HG03060 (cell line): Measurements from ENCODE around the gene IGF2BP3.
"Not testable (repeated sequence)": the region's sequence is repeated elsewhere in the genome, so short reads cannot be mapped to it uniquely, and the experiment has no call there.

Experiments
- ATAC-seq: cut with Tn5 transposase; IDR thresholded peaks from one replicate; pipeline ENCODE4 v1.9.1; 2021; ENCODE audit warnings: low read depth, moderate number of reproducible peaks; ENCODE audit not compliant: unreplicated experiment

The IGF2BP3 gene

DNA sequence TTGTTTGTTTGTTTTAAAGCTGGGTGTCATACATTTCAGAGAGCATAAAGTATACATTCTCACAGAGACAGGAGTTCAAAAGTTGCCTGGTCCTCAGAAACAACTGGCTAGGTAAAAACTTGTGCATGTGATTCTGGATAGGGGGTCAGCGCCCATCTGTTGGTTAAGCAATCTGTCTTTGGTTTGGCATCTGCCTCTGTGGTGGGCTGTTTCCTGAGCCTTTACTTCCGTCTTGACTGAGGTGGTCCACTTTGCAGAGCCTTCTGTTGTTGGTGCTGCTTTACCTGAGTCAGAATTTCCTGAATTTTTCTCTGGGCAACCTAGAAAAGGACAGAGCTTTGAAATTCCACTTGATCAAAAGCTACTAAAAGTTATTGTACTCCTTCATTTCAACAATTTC is 158.2 kb downstream of the IGF2BP3 start:
- not testable (repeated sequence) for ATAC-seq

DNA sequence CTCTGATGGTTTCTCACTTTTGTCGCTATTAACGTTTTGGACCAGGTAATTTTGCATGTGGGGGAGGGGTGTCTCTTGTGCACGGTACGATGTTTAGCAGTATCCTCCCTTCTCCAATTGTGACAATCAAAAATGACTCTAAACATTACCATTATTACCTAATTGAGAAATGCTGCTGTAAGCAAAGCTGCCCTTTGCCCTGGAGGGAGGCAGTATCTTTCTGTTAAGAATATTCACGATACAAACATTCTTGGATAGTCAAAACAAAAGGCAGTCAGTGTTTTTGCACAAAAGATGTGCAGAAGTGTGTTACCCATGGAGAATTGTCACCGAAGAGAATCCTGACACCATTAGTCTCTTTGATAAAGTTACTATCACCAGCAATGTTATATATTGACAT is 161.5 kb downstream of the IGF2BP3 start:
- ATAC-seq = no peak

DNA sequence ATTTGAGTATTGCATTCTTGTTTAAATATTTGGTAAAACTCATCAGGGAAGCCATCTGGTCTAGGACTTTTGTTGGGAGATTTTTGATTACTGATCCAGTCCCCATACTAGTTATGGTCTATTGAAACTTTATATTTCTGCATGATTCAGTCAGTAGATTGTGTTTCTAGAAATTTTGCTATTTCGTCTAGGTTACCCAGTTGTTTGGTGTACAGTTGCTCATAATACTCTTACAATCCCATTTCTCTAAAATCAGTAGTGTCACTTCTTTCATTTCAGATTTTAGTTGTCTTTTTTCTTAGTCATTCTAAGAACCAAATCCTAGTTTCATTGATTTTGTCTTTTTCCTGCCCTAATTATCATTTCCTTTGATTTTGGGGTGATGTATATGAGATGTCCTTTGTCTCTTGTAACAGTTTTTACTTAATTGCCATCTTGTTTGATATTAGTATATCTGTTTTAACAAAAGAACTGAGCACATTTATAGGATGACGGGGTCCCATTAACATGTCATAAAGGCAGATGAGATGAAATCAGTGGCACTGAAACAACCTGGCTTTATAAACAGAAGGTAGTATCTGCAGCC is 163.3 kb downstream of the IGF2BP3 start:
- no peak for ATAC-seq

DNA sequence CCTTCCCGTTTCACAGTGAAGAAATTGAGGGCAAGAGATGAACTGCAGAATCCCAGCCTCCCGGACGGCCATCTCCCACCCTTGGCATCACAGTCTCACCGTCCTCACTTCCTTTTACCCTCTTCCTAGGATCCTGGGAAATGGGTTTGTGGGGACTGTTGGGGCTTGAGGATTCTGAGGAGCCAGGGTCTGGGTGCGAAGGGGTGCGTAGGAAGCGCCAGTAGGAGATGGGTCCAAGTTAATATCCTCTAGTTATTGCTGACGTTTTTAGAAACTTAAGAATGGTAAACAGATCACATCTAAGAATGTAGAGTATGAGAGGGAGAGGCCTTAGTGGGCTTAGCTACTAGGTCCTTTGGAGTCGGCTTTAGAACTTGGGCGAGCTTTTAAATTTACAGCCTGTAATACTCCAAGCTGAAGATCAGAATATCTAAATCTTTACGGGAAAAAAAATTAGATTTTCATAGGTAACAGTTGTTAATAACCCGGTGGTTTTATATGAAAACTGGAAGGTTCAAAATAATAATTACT is 170.5 kb downstream of the IGF2BP3 start:
- ATAC-seq = no peak

DNA sequence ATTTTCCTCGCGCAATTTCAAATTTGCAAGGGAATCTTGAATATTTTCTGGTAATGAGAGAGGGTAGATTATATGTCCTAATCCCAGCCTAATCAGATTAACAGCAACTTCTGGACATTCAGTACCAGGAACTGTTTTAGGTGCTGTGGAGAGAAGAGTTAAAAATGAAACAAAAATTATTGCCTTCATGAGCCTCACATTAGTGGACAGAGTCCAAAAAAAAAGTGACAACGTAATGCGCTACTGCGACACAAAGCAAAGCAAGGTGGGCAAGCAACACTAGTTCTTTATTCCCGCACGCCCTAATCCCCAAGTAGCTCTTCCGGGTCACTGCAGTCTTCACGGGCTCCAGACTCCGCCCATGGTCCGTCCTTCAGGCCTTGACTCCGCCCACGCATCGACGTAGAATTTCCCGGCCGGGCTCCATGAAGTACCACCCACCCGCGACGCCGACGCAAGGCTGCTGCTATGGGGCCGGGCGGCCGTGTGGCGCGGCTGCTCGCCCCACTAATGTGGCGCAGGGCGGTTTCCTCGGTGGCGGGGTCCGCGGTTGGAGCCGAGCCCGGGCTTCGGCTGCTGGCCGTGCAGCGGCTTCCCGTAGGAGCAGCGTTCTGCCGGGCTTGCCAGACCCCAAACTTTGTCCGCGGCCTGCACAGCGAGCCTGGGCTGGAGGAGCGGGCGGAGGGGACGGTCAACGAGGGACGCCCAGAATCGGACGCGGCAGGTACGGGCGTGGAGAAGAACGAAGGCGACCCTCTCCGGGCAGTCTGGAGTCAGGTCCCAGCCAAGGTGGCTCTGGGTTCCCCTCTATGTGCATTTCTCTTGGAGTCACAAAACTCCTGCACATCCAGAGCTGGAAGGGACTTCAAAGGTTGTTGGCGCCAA is 171.2 kb downstream of the IGF2BP3 start, which contains the start of gene MALSU1:
Gene MALSU1, plus strand, starts transcription at position 455 of the 885 bp plus-strand sequence. Its CDS starts 14 bp downstream, at position 469.
- ATAC-seq = peak; percentile 91

DNA sequence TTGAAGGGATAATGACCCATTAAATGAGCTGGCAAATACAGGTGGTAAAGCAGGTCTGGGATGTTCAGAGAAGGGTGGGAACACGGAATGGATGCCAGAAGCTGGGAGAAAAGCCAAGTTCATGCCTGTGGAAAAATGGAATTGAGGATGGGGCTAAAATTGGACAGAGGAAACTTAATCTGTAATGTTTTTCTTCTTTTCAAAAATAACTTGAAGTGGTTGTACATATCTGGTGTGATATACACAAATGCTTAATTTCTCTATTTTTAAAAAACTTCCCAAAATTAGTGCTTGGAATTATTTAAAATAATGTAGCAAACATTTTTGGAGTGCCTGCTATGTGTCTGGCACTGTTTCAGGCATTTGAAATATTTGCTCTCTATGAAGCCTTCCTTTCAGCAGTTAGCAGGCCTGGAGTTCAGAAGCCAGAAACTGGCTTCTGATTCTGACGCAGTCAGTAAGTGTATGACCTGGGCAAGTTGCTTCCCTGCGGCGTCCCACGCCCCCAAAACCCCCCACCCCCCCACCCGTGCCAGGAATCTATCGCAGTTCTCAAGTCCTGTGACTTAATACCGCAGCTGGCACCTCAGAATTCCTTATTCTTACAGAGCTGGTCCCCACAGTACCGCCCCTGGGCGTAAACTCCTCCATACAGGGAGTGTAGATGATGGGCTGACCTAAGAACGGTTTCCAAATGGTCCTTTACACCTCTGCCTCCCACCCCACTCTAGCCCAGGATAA is 172.0 kb downstream of the IGF2BP3 start:
- ATAC-seq = no peak

DNA sequence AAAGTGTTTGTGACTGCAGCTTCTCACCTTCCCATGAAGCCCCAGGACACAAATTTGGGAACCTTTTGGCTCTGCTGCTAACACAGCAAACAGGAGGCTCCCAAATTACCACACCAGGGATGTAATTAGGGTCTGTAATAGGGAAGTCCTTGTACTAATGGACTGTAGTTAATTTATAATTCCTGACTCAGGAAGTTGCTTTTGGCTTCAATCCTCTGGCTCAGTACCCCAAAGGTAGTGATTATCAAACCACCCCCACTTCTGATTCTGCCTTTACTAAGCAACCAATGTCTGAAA is 174.9 kb downstream of the IGF2BP3 start:
- ATAC-seq = no peak

DNA sequence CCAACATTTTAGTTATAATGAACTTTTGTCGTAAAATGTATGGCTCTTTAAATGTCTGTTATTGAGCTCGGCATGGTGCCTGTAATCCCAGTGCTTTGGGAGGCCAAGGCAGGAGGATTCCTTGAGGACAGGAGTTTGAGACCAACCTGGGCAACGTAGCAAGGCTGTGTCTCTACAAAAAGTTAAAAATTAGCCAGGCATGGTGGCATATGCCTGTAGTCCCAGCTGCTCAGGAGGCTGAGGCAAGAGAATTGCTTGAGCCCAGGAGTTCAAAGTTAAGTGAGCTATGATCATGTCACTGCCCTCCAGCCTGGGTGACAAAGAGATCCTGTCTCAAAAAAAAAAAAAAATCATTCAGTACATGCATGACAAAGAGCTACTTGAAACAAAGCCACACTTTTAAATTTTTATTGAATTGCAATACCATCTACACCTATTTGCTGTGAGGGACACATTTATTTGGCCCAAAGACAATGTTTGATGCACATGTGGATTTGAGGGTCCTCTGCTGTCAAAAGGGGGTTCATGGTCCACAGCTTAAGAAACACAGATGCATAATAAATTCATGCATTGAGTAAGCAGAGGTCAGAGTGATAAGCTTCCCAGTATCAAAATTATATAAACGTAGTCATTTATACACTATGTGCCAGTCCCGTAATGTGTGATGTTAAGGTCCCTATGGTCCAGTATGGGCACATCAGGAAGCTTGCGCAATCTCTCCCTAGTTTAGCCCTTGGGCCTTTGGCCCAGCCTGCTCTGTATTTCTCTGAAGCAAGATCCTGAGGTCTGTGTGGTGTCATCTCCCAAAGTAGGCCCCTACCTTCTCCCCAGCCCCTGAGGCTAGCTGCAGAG is 175.5 kb downstream of the IGF2BP3 start:
- no peak for ATAC-seq

DNA sequence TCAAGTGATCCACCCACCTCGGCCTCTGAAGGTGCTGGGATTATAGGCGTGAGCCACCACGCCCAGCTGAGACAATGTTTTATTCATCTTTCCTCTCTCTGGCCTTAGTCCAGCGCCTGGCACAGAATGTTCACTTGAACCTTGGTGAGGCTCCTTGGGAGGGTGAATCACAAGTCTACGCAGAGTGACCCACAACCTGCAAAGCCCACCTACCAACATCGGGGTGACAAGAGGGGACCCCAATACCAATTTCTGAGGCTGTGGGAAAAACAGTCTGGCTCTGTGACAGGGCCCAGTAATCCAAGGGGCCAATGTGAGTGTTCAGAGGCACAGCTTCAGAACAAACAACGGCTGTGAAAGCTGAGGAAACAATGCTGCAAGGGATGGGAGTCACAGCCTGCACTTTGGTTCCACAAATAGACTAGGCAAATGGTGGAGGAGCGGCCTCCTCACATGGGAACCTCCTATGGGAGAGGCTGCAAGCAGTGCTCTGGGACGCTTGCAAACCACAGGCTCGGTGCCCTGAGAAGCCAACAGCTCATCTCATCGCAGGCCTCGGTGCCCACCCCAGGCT is 176.7 kb downstream of the IGF2BP3 start:
- no peak for ATAC-seq

DNA sequence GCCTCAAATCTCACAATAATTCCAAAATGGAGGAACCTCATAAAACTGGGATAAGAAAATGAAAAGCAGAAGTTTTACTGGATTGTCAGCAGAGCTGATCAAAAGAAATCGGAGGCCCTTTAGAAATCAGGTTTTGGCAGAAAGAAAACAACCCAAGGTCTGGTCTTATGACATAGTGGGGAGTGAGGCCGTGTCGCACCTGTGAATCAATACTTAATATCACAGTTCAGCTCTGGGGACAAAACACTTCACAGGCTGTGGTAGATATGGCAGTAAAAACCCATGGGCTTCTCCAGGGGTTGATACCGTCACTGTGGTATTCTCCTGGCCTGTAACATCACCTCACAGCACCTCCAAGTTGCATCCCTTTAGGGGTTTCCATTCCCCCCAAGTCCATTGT is 177.7 kb downstream of the IGF2BP3 start:
- ATAC-seq = no peak

DNA sequence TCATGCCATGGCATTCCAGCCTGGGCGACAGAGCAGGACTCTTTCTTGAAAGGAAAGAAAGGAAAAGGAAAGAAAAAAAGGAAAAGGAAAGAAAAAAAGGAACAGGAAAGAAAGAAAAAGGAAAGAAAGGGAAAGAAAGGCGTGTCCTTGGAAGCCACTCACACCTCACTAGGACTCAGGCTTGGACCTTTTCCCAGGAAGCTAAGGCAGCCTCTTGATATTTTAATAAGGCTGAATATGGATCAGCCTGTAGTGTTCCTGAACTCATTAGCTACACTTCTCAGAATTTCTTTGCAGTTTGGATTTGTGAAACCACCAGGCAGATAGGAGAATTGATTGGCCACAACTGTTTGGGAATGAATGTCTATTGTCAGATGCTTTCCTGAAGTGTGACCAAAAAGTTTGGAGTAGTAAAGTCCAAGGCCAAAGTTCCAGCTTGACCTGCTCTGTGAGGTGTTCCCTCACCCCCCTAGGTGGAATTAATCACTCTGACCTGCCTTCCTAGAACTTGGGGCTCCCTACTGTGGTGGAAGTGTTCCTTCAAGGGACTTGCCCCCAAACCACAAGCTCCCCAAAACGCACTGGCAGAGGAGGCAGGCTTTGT is 178.2 kb downstream of the IGF2BP3 start:
- ATAC-seq = no peak

DNA sequence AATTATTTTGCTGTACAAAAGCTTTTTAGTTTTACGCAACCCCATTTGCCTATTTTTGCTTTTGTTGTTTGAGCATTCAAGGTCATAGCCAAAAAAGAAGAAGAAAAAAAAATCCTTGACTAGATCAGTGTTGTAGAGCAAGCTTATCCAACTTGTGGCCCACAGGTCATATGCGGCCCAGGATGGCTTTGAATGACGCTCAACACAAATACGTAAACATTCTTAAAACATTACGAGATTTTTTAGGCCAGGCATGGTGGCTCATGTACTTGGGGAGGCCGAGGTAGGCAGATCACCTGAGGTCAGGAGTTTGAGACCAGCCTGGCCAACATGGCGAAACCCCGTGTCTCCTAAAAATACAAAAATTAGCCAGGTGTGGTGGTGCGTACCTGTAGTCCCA is 179.3 kb downstream of the IGF2BP3 start:
- ATAC-seq = no peak

DNA sequence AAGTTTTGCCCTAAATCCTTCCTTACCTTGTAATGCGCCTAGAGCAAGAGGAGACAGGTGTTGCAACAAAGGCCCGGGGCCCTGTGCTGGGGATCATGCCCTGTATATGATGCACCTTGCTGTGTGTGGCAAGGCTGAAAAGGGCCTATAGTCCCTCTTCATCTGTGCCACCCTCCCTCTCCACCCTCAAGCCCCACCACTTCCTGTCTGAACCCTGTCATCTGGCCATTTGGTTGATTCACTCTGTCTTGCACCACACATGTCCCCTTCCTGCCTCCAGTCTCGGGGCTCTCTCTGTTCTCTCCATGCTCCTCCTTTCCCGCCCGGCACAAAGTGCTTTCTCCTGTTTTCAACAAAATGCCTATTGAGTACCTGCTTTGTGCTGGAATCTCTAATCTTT is 182.7 kb downstream of the IGF2BP3 start:
- ATAC-seq = no peak

DNA sequence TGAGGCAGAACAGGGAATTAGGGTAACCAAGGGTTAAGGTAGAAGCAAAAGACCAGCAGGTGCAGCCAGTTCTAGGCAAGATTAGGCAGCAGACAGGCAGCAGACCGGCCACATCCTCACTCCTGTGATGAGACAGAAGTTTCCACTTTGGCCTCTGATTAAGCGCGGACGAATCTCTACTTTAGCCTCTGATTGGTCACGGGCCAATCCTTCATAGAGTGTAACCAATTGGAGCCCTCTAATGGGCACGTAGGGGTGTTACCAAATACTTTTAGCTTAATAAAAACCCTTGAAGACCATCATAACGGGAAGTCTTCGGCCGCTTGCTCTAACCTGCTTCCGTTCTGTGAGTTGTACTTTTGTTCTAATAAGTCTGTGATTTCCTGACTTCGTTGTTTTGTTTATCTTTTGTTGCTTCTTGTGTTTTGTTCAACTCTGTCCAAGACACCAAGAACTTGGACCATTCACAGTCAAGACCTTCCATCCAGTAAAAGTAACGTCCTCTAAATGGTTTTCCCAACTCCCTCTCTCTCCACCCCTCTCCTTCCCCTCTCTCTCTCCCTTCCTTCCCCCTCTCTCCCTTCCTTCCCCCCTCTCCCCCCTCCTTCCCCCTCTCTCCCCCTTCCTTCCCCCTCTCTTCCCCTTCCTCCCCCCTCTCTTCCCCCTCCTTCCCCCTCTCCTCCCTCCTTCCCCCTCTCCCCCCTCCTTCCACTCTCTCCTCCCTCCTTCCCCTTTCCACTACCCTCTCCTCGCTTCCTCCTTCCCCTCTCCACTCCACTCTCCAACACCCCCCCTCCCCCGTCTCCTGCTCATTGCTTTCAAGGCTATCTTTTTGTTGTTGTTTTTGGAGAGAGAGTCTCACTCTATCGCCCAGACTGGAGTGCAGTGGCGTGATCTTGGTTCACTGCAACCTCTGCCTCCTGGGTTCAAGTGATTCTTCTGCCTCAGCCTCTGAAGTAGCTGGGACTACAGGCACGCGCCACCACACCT is 184.3 kb downstream of the IGF2BP3 start:
- no peak for ATAC-seq

DNA sequence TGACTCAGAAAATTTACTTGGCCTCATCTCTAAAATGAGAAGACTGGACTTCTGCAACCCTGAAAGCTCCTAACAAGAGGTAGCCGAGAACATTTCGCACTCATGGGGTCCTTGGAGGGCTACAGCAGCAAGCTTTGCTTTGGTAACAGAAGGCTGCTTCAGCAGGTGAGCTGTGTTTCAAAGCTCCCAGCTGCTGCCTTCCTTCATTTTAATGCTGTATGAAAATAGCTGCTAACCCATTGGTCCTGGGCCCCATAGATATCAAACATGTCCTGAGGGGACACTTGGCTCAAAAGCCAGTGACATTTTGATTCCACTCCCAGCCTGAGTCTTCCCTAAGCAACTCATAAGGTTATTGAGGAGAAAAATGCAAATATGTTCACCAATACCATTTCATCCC is 185.4 kb downstream of the IGF2BP3 start:
- ATAC-seq = no peak

DNA sequence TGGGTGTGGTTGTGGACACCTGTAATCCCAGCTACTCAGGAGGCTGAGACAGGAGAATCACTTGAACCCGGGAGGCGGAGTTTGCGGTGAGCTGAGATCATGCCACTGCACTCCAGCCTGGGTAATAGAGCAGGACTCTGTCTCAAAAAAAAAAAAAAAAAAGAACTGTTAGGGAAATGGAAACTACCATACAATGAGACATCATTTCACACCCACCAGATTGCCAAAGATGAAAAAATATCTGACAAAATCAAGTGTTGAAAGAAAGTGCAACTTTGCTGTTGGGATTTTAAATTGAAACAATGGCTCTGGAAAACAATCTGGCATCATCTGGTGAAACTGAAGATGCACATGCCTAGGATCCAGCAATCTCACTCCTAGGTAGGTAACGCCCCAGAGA is 187.2 kb downstream of the IGF2BP3 start:
- ATAC-seq = no peak

DNA sequence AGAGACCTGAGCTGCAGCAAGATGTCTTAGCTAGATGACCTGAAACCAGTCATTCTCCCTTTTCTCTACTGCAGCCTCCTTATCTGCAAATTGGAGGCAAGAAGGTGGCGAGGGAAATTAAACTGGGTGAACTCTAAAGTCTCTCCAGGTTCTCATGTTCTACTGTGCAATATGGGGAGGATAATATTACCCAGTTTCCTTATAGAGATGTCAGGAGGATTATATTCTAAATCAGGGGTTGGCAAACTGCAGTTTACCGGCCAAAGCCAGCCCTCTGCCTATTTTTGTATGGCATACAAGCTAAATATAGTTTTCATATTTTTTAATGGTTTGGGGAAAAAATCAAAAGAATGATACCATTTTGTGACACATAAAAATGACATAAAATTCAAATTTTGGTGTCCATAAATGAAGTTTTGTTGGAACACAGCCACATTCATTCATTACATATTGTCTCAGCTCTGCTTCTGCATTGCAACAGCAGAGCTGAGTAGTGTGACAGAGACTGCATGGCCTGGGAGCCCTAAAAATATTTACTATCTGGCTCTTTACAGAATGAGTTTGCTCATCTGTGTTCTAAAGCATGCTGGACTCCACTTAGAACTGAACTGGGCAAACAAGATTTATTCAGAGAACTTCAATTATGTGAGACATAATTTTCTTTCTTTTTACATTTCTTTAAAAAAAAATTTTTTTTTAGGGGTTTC is 190.3 kb downstream of the IGF2BP3 start:
- ATAC-seq = no peak
